ENCODE data around the gene MAGI2. TPM values are rescaled to one million over a fixed set of nuclear protein-coding genes. Genes with fewer than 3 reads are reported as not detected.
"Not testable (repeated sequence)": the region's sequence is repeated elsewhere in the genome, so short reads cannot be mapped to it uniquely, and the experiment has no call there.

MAGI2 gene
- polyA plus RNA-seq, 1 experiment, result 0.81 TPM

DNA sequence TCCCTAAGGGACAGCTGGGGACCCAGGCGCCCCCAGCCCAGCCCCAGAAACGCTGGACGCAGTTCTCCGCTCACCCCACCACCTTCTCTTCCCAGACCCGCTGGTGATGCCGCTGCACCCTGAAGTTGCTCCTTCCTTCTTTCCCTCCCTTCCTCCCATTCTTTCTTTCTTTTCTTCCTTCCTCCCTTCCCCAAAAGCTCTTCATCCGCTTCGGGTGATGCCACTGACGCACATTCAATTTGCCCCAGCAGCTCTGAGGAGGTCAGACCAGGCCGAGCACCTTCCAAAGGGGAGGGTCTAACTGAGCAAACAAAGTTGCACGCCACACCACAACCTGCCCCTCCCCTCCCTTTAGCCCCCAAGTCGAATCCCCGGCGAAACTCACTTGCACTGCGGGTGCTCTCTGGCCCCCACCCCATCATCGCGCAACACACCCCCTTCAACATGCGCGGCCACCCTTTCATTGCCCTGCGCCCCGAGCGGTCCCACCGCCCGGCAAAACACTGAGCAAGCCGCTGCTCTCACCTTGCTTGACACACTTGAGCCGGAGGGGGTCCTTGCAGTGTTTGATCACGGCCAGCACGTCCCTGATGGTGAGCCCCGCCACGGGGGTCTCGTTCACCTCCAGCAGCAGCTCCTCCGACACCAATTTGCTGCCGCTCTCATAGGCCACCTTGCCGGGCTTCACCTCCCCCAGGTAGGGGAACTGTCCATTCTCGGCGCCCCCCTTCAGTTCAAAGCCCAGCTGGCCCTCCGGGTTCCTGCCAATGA lies 787 bp downstream of the MAGI2 start:
- CTCF ChIA-PET, result interaction anchor here (1.1 to 2.2 kb wide), 3 partner anchors 10 to 154 kb away, joined by 5 to 6 read pairs (median 5); no protein-coding TSS in a partner anchor

DNA sequence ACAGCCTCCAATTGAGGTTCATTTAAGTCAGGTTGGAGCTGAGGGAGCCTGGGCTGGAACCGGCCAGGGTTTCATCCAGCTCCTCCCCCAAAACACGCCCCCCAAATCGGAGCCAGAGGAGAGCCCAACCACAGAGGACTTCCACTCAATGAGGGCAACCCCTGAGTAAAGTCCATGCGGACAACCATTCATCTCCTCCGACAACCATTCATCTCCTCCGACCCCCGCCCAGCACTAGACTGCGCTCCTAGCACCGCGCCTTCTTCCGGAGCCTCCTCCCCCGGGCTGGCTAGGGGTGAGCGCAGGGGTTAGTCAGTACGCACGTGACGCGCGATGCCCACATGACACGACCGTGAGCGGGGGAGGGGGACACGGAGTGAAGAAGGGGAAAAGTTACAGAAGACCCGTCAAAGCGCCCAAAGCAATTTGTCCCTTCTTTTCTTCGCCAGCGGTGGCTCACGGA lies 1.4 kb downstream of the MAGI2 start:
- POLR2A ChIA-PET, result interaction anchor here (0.6 kb wide), 1 partner anchor 181 kb away, joined by 8 read pairs; no protein-coding TSS in a partner anchor
- Histone ChIP-seq H3K4me3 (ENCODE audit: low read depth, low read length) (peak overlapping the region; percentile 70), H3K36me3 (ENCODE audit: control insufficient read depth, insufficient read depth, low read length) (no peaks in the 10 kb centered on the region; the same call in 1 of the 2 replicates), H3K27me3 (ENCODE audit: control insufficient read depth, insufficient read depth, low read length) (no peaks in the 10 kb centered on the region)
- TF ChIP-seq, protein P1, sequence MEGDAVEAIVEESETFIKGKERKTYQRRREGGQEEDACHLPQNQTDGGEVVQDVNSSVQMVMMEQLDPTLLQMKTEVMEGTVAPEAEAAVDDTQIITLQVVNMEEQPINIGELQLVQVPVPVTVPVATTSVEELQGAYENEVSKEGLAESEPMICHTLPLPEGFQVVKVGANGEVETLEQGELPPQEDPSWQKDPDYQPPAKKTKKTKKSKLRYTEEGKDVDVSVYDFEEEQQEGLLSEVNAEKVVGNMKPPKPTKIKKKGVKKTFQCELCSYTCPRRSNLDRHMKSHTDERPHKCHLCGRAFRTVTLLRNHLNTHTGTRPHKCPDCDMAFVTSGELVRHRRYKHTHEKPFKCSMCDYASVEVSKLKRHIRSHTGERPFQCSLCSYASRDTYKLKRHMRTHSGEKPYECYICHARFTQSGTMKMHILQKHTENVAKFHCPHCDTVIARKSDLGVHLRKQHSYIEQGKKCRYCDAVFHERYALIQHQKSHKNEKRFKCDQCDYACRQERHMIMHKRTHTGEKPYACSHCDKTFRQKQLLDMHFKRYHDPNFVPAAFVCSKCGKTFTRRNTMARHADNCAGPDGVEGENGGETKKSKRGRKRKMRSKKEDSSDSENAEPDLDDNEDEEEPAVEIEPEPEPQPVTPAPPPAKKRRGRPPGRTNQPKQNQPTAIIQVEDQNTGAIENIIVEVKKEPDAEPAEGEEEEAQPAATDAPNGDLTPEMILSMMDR (IDR thresholded peaks at IDR 0.05; ENCODE audit: insufficient read depth, low read depth, low read length), result no peak
- CTCF ChIA-PET, result interaction anchor here (1.1 to 2.2 kb wide), 2 partner anchors 10 to 154 kb away, joined by 5 to 6 read pairs; no protein-coding TSS in a partner anchor
- DNase-seq (ENCODE audit: low read depth), result no peak

More for the DNA sequence above, 787 bp downstream of the MAGI2 start:
- Histone ChIP-seq H3K27me3 (ENCODE audit: control insufficient read depth, insufficient read depth, low read length) (no peaks in the 10 kb centered on the region), H3K36me3 (ENCODE audit: control insufficient read depth, insufficient read depth, low read length) (no peaks in the 10 kb centered on the region; the same call in 1 of the 2 replicates), H3K4me3 (ENCODE audit: low read depth, low read length) (peak overlapping the region; percentile 70)
- DNase-seq (ENCODE audit: low read depth), result no peak
- POLR2A ChIA-PET, result no interaction called here
- TF ChIP-seq, protein P1 (IDR thresholded peaks at IDR 0.05; ENCODE audit: insufficient read depth, low read depth, low read length), result no peak

DNA sequence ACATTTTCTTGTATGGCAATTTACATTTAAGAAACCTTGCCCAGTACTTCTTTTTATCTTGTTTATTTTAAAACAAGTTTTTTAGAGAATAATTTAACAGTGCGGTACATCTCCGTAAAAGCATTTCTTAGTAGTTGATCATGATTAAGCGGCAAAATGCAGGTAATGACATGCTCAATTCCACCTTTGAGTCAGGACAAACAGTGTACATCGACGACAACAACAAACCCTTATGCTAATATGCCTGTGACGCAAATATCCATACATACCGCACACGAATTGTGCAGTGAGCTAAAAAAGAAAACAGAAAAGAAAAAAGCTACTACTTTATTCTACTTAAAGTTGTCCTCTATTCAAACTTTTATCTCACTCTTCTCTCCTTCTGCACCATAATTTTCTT lies 1.9 kb downstream of the MAGI2 start:
- POLR2A ChIA-PET, result interaction anchor here (0.6 kb wide), 1 partner anchor 180 kb away, joined by 8 read pairs; no protein-coding TSS in a partner anchor
- H3K27me3 ChIP-seq (ENCODE audit: control insufficient read depth, insufficient read depth, low read length), result no peaks in the 10 kb centered on the region
- TF ChIP-seq, protein P1 (IDR thresholded peaks at IDR 0.05; ENCODE audit: insufficient read depth, low read depth, low read length), result no peak
- peak overlapping the region; percentile 70 for H3K4me3 ChIP-seq (ENCODE audit: low read depth, low read length)
- no peak for DNase-seq (ENCODE audit: low read depth)
- CTCF ChIA-PET, result interaction anchor here (1.1 to 2.2 kb wide), 3 partner anchors 9 to 163 kb away, joined by 3 to 6 read pairs (median 5); no protein-coding TSS in a partner anchor
- no peaks in the 10 kb centered on the region; the same call in 1 of the 2 replicates for H3K36me3 ChIP-seq (ENCODE audit: control insufficient read depth, insufficient read depth, low read length)

- H3K36me3 ChIP-seq (ENCODE audit: control insufficient read depth, insufficient read depth, low read length); H3K27me3 ChIP-seq (ENCODE audit: control insufficient read depth, insufficient read depth, low read length); H3K4me3 ChIP-seq (ENCODE audit: low read depth, low read length); POLR2A ChIA-PET; DNase-seq (ENCODE audit: low read depth): not testable (repeated sequence)
- CTCF ChIA-PET, result interaction anchor here (1.4 kb wide), 1 partner anchor 9 kb away, joined by 5 read pairs; no protein-coding TSS in a partner anchor
These were observed 10.7 kb downstream of the MAGI2 start for GRCh38 chr7:79442766-79443165.

- ChIA-PET POLR2A (no interaction called here), CTCF (interaction anchor here (0.6 kb wide), 1 partner anchor 58 kb away, joined by 4 read pairs; no protein-coding TSS in a partner anchor)
- no peak for DNase-seq (ENCODE audit: low read depth)
- H3K36me3 ChIP-seq (ENCODE audit: control insufficient read depth, insufficient read depth, low read length), result no peaks in the 10 kb centered on the region
- TF ChIP-seq, protein P1 (IDR thresholded peaks at IDR 0.05; ENCODE audit: insufficient read depth, low read depth, low read length), result no peak
- no peak overlapping the region for H3K4me3 ChIP-seq (ENCODE audit: low read depth, low read length)
- no peaks in the 10 kb centered on the region for H3K27me3 ChIP-seq (ENCODE audit: control insufficient read depth, insufficient read depth, low read length)
These were observed 17.1 kb downstream of the MAGI2 start for GRCh38 chr7:79436378-79436777.

All from BJ (cell line).